CD4-positive, alpha-beta T cell treated with Interleukin-10 for 1 hour (primary cell): Measurements from ENCODE around the gene DNAJB13.

Experiments
- DNase-seq: peaks from one replicate; pipeline ENCODE4 v3.0.0-alpha.2; 2020

DNAJB13 gene

GRCh38 chr11:74001822-74002286, 51.0 kb downstream of the DNAJB13 start:
- DNase-seq, result no peak

DNA sequence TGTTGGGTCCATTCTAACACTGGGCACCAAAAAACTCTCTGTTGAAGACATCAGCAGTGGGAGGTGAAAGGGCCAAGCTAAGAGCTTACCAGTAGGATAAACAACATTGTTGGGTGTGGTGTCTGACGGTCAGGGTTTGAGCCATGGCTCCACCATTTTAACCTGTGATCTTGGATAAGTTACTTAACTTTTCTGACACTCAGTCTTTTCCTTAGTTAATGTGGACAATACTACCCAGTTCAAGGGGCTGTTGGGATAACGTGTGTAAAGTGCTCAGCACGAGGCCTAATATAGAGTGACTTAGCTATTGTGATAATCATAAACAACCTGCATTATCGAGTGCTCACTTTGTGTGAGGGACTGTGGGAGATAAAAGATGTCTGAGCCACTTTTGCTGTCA, 52.0 kb downstream of the DNAJB13 start:
- DNase-seq, result no peak

GRCh38 chr11:74004046-74004695, 53.3 kb downstream of the DNAJB13 start:
- DNase-seq, result no peak

DNA sequence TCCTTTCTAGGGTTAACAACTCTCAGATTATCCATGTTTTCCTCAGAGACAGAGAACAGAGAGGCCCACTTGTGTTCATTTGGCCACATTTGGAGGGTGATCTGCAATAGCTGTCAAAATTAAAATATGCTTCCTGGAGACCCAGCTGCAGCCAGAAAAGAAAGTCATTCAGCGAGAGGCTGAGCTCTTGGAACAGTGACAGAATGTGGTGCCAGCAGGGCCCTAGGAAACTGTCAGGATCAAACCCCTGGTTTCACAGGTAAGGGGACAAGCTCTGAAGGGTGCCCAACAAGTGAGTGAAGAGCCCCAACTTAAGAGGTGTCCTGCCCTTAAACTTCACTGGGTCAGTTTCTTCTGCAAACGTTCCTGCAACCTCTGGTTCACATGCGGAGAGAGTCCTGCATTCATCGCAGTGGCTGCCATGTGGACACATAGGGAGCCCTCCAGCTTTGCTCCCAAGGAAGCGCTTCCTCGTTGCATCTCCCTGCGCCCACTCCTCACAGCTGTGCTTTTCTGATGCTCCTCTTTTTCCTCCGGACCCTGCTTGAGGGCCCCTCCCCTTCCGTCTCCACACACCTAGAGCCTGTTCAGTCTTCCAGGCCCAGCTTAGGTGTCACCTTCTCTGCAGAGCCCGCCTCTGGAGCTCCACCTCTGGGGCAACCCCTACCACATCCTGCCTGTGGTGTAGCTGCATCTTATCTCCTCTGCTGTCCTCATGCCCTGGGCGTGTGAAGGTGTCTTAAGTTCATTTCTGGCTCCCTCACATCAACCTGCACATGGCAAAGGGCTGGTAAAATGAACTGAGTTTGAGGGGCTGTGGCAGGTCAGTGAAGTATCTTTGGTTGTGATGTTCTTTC, 54.2 kb downstream of the DNAJB13 start:
- peak; percentile 89 for DNase-seq

- DNase-seq, result no peak
These were observed 55.1 kb downstream of the DNAJB13 start for GRCh38 chr11:74005721-74006517.

- no peak for DNase-seq
These were observed 56.0 kb downstream of the DNAJB13 start for GRCh38 chr11:74006743-74007304.

GRCh38 chr11:74007691-74008372, 57.0 kb downstream of the DNAJB13 start:
- no peak for DNase-seq

GRCh38 chr11:74008373-74009229, 57.8 kb downstream of the DNAJB13 start, which contains the start of gene UCP3:
Gene UCP3, minus strand, starts transcription at chr11:74009085. Its CDS starts 2,043 bp downstream, at chr11:74007042.
- DNase-seq, result no peak

GRCh38 chr11:74009230-74009547, 58.4 kb downstream of the DNAJB13 start:
- no peak for DNase-seq

DNA sequence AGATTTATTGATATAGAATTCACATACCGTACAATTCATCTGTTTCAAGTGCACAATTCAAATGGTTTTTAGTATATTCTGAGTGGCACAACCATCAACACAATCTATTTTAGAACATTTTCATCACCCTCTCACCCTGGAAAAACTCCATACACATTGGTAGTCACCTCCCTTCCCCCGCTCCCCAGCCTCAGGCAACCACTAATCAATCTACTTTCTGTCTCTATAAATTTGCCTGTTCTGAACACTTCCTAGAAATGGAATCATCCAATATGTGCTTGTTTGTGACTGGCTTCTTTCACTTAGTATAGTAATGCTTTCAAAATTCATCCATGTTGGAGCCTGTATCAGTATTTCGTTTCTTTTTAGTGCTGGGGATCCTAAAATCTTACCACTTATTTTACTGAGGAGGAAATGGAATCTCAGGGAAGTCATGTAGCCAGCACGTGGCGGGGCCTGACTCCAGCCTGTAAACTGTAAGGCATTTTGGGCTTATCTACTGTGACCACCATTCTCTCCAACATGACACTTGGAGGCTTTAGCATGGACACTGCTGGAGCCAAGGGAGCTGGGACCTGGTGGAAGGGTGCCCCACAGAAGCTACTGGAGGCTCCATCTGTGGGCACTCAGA, 59.0 kb downstream of the DNAJB13 start:
- DNase-seq, result no peak

- DNase-seq, result no peak
These were observed 59.8 kb downstream of the DNAJB13 start for GRCh38 chr11:74010306-74011300.

DNA sequence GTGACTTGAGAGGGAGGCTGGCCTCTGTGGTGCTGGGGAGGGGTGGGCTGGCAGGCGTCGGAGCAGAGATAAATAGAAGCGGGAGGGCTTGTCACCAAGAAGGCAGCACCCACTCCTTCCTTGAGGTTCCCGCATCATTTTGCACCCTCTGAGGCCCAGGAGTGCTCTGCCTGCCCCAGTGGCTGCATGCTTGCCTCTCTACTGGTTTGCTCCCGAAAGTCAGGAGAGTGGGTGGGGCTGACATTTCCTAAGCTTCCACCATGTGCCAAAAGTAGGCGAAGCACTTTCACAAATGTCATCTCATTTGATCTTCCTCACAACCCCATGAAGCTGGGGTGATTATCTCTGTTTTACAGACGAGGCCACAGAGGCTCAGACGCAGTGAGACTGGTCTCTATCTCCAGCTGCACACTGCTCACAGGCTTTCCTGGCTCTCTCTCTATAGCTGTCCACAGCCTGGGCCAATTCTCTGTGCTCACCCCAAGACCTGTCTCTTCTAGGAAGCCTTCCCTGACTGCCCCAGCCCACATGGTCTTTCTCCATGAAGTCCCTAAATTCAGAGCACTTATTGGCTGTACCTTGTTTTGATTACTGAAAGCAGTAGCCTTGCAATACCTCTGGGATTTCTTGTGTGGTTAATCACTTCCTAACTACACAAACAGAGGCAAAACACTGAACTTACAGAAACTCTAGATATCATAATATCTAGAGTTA, 60.7 kb downstream of the DNAJB13 start:
- DNase-seq, result peak; percentile 75

DNA sequence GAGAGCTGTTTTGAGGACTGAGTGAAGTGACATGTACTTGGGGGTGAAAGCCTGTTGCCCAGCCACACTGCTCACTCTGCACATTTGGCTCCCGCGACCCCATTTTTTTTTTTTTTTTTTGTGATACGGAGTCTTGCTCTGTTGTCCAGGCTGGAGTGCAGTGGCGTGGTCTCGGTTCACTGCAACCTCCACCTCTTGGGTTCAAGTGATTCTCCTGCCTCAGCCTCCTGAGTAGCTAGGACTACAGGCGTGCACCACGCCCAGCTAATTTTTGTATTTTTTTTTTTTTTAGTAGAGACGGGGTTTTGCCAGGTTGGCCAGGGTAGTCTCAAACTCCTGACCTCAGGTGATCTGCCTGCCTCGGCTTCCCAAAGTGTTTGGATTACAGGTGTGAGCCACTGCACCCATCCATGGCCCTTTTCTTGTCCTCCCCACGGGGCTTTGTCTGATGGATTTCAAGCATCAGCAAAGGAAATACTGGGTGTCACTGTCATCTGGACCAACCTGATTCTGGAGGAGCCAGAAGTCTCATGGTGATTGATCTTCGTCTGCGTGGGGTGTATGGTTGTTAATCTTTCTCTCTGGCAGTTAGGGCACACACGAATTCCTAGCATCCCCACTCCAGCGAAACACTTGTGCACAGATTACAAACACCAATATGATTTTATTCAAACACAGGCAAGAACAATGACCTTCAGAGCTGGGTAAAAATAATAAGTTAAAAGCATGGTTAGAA, 61.4 kb downstream of the DNAJB13 start:
- no peak for DNase-seq

DNA sequence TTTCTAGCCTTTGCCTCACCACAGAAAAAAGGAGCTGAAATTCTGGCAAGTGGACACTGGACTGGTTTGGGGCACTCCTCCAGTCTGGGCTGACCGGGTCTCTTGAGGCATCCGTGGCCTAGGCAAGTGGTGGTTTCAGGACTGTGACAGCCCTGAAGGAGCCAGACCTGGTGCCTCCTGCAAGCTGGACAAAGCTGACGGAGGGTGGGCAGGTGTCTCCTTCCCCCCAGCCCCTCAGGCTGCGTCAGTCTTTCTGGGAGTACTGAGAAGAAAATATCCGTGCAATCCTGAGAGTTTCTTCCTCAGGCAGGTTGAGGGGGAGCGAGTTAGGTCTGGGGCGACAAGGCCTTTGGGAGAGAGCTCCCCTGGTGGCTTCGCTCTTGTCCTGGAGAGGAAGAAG, 62.3 kb downstream of the DNAJB13 start:
- no peak for DNase-seq

DNA sequence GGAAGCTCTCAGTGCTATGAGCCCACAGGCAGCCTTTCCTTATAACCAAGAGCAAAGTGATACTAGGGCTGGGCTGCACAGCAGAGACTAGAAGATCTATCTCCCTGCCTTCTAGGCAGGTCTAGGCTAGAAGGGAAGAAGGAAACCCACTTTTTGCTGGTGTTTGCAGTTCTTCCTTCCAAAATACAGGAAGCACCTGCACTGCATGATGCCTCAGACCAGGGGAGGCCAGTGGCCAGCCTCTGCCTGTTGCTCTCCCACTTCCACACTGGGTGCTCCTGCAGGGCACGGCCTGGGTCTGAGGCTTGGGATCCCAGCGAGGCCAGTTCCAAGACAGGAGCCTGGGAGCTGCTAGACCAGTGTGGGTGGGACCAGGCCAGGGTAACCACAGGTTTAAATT, 64.1 kb downstream of the DNAJB13 start:
- no peak for DNase-seq

DNA sequence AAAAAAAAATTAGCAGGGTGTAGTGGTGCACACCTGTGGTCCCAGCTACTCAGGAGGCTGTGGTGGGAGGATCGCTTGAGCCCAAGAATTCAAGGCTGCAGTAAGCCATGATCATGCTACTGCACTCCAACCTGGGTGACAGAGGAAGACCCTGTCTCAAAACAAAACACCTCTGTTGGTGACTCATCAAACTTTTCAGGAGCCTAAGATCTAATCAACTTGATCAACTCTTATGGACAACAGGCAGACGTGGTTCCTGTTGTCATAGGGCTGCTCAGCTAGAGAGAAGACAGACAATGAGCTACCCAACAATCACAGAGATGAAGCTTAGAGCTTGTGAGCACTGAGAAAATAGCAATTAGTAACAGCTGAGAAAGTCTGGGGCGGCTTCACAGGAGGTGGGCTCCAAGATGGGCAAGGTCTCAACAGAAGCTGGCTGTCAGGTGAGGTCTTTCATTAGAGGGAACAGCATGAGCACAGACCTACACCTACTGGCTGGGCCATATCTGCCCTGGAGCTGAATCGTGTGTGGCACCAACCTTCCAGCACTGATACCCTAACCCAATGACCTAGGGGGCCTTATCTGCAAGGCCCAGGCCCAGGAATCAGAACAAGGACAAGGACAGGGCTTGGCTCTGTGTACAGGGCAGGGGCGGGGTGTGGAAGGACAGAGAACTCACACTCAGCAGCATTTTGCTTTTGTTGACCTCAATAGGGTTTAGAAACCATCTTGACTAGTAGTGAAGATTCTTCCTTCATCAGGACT, 65.3 kb downstream of the DNAJB13 start:
- no peak for DNase-seq

DNA sequence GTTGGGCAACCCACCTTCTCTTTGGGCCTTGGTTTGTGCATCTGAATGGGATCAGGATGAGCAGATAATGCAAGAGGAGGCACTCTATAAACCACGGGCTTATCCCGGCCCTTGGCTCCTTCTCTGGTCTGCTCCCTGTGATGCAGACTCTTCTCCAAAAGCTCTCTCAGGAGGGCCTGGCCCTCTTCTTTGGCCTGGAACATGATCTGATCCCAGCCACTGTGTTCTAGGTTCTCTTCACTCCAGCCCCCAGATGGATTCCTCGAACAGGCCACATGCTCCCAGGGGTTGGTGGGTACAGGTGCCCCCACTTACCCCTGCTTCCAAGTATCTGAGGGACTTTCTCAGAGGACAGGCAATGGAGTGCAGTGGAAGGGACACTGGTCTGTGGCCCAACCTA, 66.8 kb downstream of the DNAJB13 start:
- DNase-seq, result no peak
